ENCODE measurements around the gene ACAD10.

Gene ACAD10

DNA sequence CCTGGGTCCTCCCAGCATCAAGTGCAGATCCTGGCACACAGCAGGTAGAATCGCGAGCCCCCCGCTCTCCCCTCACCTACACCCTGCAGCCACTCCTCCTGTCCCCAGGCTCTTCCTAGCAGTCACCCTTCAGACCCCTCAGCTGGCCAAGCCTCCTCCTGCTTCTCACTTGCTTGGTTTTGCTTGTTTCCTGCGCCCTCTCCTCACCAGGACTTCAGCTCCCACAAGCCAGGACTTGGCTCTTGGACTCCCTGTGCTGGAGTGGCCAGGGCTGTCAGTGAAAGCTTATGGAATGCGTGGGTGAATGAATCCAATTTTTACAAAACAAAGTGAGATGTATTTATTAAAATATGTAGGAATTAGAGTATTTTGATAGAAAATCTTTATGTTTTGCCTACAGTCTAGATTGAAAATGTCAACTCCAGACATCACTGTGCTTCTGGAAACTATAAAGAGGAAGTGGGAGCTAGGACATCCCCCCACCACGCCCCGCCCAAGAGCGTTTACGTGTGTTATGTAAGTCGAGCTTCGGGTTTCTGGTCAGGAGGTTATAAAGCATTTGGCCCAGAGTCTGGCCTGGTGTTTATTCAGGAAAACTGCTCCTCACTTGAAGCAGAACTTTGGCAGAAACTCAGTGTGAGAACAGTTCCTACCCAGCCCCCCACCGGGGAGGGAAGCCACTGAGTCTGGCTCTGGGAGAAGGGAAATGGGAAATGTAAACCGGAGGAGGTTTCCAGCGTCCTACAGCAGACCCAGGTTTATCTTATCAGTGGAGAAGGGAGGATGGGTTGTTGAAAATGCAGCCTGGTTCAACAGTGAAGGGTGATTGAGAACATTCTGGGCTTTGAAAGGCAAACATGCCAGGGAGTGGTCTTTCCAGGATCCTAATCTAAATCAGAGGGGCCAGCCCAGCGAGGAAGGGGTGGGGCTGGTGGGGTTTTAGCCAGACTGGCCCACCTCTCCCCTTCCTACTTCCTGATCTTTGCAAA, 89.6 kb downstream of the ACAD10 start:
- peak overlapping the region; percentile 11 for H3K4me3 ChIP-seq (ENCODE audit: low read depth, low read length)
- TF ChIP-seq, protein P1, sequence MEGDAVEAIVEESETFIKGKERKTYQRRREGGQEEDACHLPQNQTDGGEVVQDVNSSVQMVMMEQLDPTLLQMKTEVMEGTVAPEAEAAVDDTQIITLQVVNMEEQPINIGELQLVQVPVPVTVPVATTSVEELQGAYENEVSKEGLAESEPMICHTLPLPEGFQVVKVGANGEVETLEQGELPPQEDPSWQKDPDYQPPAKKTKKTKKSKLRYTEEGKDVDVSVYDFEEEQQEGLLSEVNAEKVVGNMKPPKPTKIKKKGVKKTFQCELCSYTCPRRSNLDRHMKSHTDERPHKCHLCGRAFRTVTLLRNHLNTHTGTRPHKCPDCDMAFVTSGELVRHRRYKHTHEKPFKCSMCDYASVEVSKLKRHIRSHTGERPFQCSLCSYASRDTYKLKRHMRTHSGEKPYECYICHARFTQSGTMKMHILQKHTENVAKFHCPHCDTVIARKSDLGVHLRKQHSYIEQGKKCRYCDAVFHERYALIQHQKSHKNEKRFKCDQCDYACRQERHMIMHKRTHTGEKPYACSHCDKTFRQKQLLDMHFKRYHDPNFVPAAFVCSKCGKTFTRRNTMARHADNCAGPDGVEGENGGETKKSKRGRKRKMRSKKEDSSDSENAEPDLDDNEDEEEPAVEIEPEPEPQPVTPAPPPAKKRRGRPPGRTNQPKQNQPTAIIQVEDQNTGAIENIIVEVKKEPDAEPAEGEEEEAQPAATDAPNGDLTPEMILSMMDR (conservative IDR thresholded peaks at IDR 0.05; ENCODE audit: low read depth, low read length) = no peak
- peak; percentile 84 for DNase-seq (ENCODE audit: low read depth)

DNA sequence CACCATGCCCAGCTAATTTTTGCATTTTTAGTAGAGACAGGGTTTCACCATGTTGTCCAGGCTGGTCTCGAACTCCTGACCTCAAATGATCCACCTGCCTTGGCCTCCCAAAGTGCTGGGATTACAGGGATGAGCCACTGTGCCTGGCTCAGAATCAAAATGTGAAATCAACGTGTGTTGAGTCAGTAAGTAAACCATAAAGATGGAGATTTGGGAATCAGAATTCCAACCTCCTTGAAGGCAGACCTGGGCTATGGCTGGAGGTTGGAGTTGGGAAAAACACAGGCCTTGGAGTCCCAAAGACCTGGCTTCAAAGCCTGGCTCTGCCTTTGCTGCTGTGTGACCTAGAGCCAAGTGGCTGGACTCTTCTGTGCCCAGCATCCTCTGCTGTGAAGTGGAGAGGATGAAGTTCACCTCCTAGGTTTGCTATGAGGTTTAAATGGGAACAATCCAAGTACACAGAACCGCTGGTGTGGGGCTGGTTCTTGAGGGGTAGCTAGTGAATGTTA, 91.0 kb downstream of the ACAD10 start:
- DNase-seq (ENCODE audit: low read depth) = no peak
- TF ChIP-seq, protein P1 (conservative IDR thresholded peaks at IDR 0.05; ENCODE audit: low read depth, low read length) = no peak
- H3K4me3 ChIP-seq (ENCODE audit: low read depth, low read length) = no peak overlapping the region

DNA sequence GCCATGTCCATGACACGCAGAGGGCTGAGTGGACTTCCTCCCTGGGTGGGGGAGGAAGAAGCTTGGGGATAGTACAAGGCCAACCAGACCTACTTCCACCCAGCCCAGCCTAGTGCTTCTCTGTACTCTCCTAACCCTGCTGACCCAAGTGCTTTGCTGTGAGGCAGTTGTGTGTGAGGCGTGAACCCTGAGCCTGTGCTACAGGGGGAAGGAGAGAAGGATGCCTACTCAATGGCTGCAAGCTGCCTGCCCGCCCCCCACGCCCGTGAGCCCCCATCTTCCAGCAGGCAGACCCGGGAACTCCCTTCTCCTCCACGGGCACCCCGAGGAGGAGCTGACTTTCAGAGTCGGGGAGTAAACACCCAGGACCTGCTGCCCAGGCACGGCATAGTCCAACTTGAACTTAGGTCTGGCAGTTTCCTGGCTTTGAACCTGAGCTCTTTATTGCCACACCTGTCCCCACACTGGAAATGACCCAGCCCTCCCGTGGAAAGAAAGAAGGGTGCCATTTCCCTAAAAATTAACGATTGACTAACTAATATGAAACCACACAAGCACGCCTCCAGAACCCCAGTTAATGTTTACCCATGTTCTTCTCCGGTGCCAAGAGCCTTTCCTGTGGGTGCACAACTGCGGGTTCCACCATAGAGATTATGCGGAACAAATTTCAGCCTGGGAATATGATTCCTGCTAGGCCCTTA, 91.6 kb downstream of the ACAD10 start:
- H3K4me3 ChIP-seq (ENCODE audit: low read depth, low read length) = no peak overlapping the region
- DNase-seq (ENCODE audit: low read depth) = no peak

DNA sequence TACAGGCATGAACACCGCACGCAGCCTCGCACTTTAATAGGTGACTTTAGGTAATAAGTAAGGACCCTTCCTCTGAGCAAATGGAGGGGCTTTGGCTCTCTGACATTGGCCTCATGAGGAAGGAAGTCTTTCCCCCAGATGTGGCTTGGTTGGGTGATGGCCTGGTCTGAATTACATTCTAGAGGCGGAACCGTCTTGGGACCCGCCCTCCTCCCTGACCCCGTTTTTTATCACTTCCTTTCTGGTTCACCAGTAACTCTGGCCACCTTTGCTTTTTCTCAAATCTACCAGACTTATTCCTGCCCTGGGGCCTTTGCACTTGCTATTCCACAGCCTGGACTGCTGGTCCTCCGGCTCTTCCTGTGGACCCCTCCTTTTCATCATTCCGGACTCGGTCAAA, 94.3 kb downstream of the ACAD10 start:
- DNase-seq (ENCODE audit: low read depth) = no peak
- TF ChIP-seq, protein P1 (conservative IDR thresholded peaks at IDR 0.05; ENCODE audit: low read depth, low read length) = no peak
- no peak overlapping the region for H3K4me3 ChIP-seq (ENCODE audit: low read depth, low read length)

More for the DNA sequence above, 91.6 kb downstream of the ACAD10 start:
- TF ChIP-seq, protein P1 (conservative IDR thresholded peaks at IDR 0.05; ENCODE audit: low read depth, low read length) = no peak

DNA sequence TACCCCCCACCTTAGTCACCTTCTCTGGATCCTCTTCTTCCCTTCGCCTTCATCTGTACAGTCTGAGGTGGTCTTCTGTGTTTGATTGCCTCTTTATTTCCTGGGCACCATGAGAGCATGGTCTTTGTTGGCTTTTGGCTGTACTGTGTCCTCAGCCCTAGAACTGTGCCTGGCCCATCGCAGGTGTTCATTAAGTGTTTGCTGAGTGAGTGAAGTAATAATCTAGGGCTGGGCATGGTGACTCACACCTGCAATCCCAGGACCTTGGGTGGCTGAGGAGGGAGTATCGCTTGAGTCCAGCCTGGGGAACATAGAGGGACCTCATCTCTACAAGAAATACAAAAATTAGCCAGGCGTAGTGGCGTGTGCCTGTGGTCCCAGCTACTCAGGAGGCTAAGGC, 94.8 kb downstream of the ACAD10 start:
- TF ChIP-seq, protein P1 (conservative IDR thresholded peaks at IDR 0.05; ENCODE audit: low read depth, low read length) = no peak
- H3K4me3 ChIP-seq (ENCODE audit: low read depth, low read length) = no peak overlapping the region
- no peak for DNase-seq (ENCODE audit: low read depth)

DNA sequence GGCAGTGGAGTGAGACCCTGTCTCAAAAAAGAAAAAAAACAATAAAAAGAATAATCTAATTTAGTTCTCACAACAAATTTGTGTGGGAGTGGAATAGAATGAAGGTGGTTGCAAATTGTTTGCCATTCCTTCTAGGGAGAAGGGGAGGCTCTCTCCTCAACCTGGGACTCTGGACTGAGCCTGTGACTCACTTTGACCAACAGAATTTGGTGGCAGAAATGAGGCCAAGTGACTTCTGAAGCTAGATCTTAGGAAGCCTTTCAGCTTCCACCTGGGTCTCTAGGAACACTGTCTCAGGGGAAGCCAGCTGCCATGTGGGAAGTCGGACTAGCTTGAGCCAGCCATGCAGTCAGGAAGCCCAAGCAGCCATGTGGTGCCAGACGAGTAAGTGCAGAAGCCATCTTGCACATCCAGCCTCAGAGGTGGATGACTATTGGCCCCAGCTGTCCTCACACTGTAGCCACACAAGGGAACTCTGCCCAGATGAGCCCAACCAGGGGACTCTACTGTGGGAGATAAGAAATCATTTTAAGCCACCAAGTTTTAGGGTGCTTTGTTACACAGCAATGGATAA, 95.3 kb downstream of the ACAD10 start:
- DNase-seq (ENCODE audit: low read depth) = no peak
- TF ChIP-seq, protein P1 (conservative IDR thresholded peaks at IDR 0.05; ENCODE audit: low read depth, low read length) = no peak
- no peak overlapping the region for H3K4me3 ChIP-seq (ENCODE audit: low read depth, low read length)

Data from choroid plexus epithelial cell (primary cell).